ENCODE data around the gene PWWP2B. TPM values are rescaled to one million over a fixed set of nuclear protein-coding genes. Genes with fewer than 3 reads are reported as not detected.

The PWWP2B gene
- total RNA-seq, 1 experiment from 2014 or later, result 10.0 TPM

DNA sequence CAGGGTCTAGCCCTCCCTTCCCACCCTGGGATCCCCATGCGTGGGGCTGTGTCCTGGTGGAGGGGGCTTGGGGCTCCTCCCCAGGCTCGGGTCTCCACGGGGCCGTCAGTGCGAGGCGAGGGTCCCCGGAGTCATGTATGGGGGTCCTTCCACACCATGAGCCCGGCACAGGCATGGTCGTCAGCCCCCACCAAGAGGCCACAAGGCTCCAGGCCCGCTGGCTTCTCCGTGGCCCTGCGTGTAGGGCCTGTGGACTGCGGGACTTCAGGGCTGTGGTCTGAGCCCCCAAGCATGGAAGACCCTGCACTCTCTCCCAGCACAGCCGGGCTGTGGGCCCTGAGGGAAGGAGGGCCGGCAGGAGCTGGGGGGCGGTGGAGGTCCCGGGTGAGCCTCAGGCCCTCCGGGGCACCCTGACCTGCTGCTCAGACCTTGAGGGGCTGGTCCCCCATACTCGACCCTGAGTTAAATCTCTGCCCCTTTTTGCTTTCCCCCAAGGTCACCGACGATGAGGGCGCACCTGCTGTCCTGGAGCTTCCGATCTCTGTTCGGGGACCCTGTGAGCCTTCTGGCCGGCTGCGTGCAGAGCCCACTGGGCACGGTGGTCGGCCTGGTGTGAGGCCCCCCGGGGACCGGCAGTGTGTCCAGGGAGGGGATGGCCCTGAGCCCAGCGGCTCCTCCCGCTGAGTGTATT, 19.7 kb downstream of the PWWP2B start:
- Mint-ChIP-seq H3K27me3 (ENCODE audit: insufficient read depth, unreplicated experiment) (no peaks in the 10 kb centered on the region), H3K36me3 (ENCODE audit: insufficient read depth, unreplicated experiment) (no peaks in the 10 kb centered on the region), H3K4me3 (ENCODE audit: unreplicated experiment) (no peak overlapping the region), H3K9me3 (ENCODE audit: unreplicated experiment) (no peaks in the 10 kb centered on the region), H3K27ac (ENCODE audit: low read depth, unreplicated experiment) (no peak overlapping the region), H3K4me1 (ENCODE audit: insufficient read depth, unreplicated experiment) (peaks cover 31% of the 10 kb centered on the region)
- DNase-seq (ENCODE audit: unreplicated experiment), result no peak
- BruUV-seq (replicated peaks), result no TSS peak
- intact Hi-C loops (cut with micrococcal nuclease), result no loop called here
- ChIA-PET CTCF (interaction anchor here (0.6 kb wide), 1 partner anchor 1799 kb away, joined by 3 read pairs; no protein-coding TSS in a partner anchor), POLR2A (no interaction called here)
- TF ChIP-seq, protein P1, sequence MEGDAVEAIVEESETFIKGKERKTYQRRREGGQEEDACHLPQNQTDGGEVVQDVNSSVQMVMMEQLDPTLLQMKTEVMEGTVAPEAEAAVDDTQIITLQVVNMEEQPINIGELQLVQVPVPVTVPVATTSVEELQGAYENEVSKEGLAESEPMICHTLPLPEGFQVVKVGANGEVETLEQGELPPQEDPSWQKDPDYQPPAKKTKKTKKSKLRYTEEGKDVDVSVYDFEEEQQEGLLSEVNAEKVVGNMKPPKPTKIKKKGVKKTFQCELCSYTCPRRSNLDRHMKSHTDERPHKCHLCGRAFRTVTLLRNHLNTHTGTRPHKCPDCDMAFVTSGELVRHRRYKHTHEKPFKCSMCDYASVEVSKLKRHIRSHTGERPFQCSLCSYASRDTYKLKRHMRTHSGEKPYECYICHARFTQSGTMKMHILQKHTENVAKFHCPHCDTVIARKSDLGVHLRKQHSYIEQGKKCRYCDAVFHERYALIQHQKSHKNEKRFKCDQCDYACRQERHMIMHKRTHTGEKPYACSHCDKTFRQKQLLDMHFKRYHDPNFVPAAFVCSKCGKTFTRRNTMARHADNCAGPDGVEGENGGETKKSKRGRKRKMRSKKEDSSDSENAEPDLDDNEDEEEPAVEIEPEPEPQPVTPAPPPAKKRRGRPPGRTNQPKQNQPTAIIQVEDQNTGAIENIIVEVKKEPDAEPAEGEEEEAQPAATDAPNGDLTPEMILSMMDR (IDR thresholded peaks at IDR 0.05; ENCODE audit: unreplicated experiment), result no peak

DNA sequence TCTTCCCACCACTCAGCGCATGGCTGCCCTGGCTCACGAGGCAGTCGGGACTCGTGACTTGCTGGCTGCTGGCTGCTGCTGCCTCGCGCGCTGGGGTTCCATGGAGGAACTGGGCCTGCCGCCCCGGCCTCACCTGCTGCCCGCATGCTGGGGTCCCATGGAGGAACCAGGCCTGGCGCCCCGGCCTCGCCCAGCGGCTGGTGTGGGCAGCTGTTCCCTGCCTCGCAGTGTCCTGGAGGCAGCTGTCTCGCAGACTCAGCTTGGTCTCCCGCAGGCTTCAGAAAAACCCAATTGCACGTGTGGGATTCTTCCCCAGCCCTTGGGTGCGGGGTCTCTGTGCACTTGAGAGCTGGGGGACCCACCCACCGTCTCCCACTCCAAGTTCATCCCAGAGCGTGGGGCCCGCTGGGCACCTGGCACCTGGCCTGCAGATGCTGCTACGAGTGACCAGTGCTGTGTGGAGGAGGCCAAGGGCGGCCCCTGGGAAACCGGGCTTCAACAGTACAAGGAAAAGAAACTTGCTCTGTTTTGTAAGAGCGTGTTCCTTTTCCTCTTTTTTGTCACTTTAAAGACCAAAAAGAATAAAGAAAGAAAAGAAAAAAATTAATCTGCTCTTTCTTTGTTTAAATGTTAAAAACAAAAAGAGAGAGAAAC, 20.4 kb downstream of the PWWP2B start:
- BruUV-seq (replicated peaks), result no TSS peak
- CTCF ChIA-PET, result interaction anchor here (1.9 to 4.2 kb wide), 2 partner anchors 20 to 29 kb away, joined by 9 to 26 read pairs; partner anchors contain the start of gene PWWP2B
- POLR2A ChIA-PET, result interaction anchor here (1.4 to 3.0 kb wide), 3 partner anchors 20 to 485 kb away, joined by 3 to 32 read pairs (median 17); partner anchors contain the start of gene PWWP2B
- Mint-ChIP-seq H3K4me1 (ENCODE audit: insufficient read depth, unreplicated experiment) (peaks cover 35% of the 10 kb centered on the region), H3K27ac (ENCODE audit: low read depth, unreplicated experiment) (no peak overlapping the region), H3K9me3 (ENCODE audit: unreplicated experiment) (no peaks in the 10 kb centered on the region), H3K36me3 (ENCODE audit: insufficient read depth, unreplicated experiment) (no peaks in the 10 kb centered on the region), H3K27me3 (ENCODE audit: insufficient read depth, unreplicated experiment) (no peaks in the 10 kb centered on the region), H3K4me3 (ENCODE audit: unreplicated experiment) (no peak overlapping the region)
- intact Hi-C loops (cut with micrococcal nuclease), result no loop called here
- TF ChIP-seq, protein P1 (IDR thresholded peaks at IDR 0.05; ENCODE audit: unreplicated experiment), result no peak
- no peak for DNase-seq (ENCODE audit: unreplicated experiment)

DNA sequence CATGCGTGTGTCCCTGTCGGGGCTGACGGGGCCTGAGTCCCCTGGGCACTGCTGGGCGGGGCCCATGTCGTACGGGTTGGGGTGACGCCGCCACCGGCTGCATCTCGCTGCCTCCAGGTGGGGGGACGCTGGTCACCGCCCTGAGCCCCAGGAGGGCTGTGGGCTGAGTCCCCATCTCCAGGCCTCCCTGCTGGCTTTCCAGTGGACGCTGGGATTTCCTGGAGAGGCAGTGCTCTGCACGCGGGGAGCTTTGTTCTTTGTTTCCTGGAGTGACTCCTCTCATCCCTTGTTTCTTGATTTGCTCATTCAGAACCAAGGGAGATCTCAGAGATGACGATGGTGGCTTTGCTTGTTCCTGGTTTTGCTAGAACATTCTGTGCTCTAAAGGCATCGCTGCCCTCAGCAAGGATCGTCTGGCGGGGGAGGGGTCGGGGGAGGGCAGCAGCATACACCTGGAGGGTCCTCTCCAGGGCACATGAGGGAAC, 21.0 kb downstream of the PWWP2B start:
- DNase-seq (ENCODE audit: unreplicated experiment), result no peak
- no TSS peak for BruUV-seq (replicated peaks)

More for the DNA sequence above, 21.0 kb downstream of the PWWP2B start:
- Mint-ChIP-seq H3K36me3 (ENCODE audit: insufficient read depth, unreplicated experiment) (no peaks in the 10 kb centered on the region), H3K27ac (ENCODE audit: low read depth, unreplicated experiment) (peak overlapping the region; percentile 85), H3K9me3 (ENCODE audit: unreplicated experiment) (no peaks in the 10 kb centered on the region), H3K4me3 (ENCODE audit: unreplicated experiment) (no peak overlapping the region), H3K27me3 (ENCODE audit: insufficient read depth, unreplicated experiment) (no peaks in the 10 kb centered on the region), H3K4me1 (ENCODE audit: insufficient read depth, unreplicated experiment) (peaks cover 35% of the 10 kb centered on the region)
- intact Hi-C loops (cut with micrococcal nuclease), result loop anchor here (2.0 kb wide), 1 partner anchor 27 kb away; no protein-coding TSS in a partner anchor
- TF ChIP-seq, protein P1 (IDR thresholded peaks at IDR 0.05; ENCODE audit: unreplicated experiment), result no peak
- ChIA-PET POLR2A (interaction anchor here (1.3 to 3.0 kb wide), 5 partner anchors 10 to 485 kb away, joined by 3 to 32 read pairs (median 4); partner anchors contain the start of gene PWWP2B), CTCF (interaction anchor here (1.9 to 4.2 kb wide), 2 partner anchors 20 to 28 kb away, joined by 9 to 26 read pairs; partner anchors contain the start of gene PWWP2B)

Measured in MCF 10A (cell line).